Mesenchymal stem cell (in vitro differentiated cells and primary cell): ENCODE results near the gene SLC14A1.
A peak's percentile ranks its signal among the peaks of the same experiment; 100 is the strongest.

Experiments used
- DNase-seq: peaks from one replicate; pipeline ENCODE4 v3.0.0-alpha.2; 2013
- H2AFZ ChIP-seq: one replicate; pipeline ENCODE4 v1.6.1; 2013; ENCODE audit warnings: low read depth, mild to moderate bottlenecking, control low read depth, inconsistent platforms, low read length, moderate library complexity
- H2AK5ac ChIP-seq: 2 replicates; pipeline ENCODE4 v1.6.1; 2013; ENCODE audit warnings: low read length, moderate library complexity, mild to moderate bottlenecking, inconsistent platforms; ENCODE audit not compliant: severe bottlenecking
- H2BK120ac ChIP-seq: one replicate; pipeline ENCODE4 v1.6.1; 2013; ENCODE audit warnings: low read depth, mild to moderate bottlenecking, inconsistent platforms, low read length, moderate library complexity
- H2BK12ac ChIP-seq, 2 experiments: one replicate each; pipeline ENCODE4 v1.6.1; 2013; ENCODE audit warnings: inconsistent platforms in 2 of 2, low read length in 2 of 2, mild to moderate bottlenecking in 2 of 2, moderate library complexity in 2 of 2, control low read depth in 1 of 2
- H2BK15ac ChIP-seq: one replicate; pipeline ENCODE4 v1.6.1; 2013; ENCODE audit warnings: mild to moderate bottlenecking, low read depth, inconsistent platforms; ENCODE audit not compliant: poor library complexity, severe bottlenecking
- H2BK5ac ChIP-seq: 2 replicates; pipeline ENCODE4 v1.6.1; 2013; ENCODE audit warnings: low read depth, mild to moderate bottlenecking, low read length, control low read depth, inconsistent platforms; ENCODE audit not compliant: poor library complexity, severe bottlenecking
- H3K14ac ChIP-seq, 2 experiments: one replicate each; pipeline ENCODE4 v1.6.1; 2013; ENCODE audit warnings: inconsistent platforms in 2 of 2, low read length in 2 of 2, control low read depth in 1 of 2, mild to moderate bottlenecking in 1 of 2, moderate library complexity in 1 of 2
- H3K18ac ChIP-seq, 2 experiments: one replicate each; pipeline ENCODE4 v1.6.1; 2013; ENCODE audit warnings: inconsistent platforms in 2 of 2, low read length in 2 of 2, control low read depth in 1 of 2, low read depth in 1 of 2, mild to moderate bottlenecking in 1 of 2
- H3K23ac ChIP-seq, 2 experiments: one replicate each; pipeline ENCODE4 v1.6.1; 2013; ENCODE audit warnings: inconsistent platforms in 2 of 2, low read length in 2 of 2, mild to moderate bottlenecking in 2 of 2, moderate library complexity in 2 of 2, control low read depth in 1 of 2
- H3K27ac ChIP-seq: 2 replicates; pipeline ENCODE4 v1.5.1; 2013; ENCODE audit warnings: mild to moderate bottlenecking, moderate library complexity, low read length, control low read depth, inconsistent platforms; ENCODE audit not compliant: poor library complexity, severe bottlenecking
- H3K27me3 ChIP-seq, 2 experiments: 2 replicates each; pipeline versions ENCODE4 v1.6.1 to v1.7.0; 2013; ENCODE audit warnings: low read length in 2 of 2, mild to moderate bottlenecking in 2 of 2, moderate library complexity in 2 of 2, control low read depth in 1 of 2, inconsistent platforms in 1 of 2; ENCODE audit not compliant: control insufficient read depth in 1 of 2, insufficient read depth in 1 of 2
- H3K36me3 ChIP-seq, 2 experiments: 2 replicates each; pipeline versions ENCODE4 v1.6.1 to v1.7.0; 2013; ENCODE audit warnings: low read length in 2 of 2, control low read depth in 1 of 2, inconsistent platforms in 1 of 2, low read depth in 1 of 2, mild to moderate bottlenecking in 1 of 2; ENCODE audit not compliant: insufficient read depth in 2 of 2, control insufficient read depth in 1 of 2
- H3K4ac ChIP-seq, 2 experiments: one replicate each; pipeline ENCODE4 v1.6.1; 2013; ENCODE audit warnings: inconsistent platforms in 2 of 2, low read length in 2 of 2, mild to moderate bottlenecking in 2 of 2, moderate library complexity in 2 of 2, control low read depth in 1 of 2, low read depth in 1 of 2
- H3K4me1 ChIP-seq: 2 replicates; pipeline ENCODE4 v1.6.1; 2013; ENCODE audit warnings: low read depth, low read length, control low read depth; ENCODE audit not compliant: control insufficient read depth, insufficient read depth
- H3K4me2 ChIP-seq: 2 replicates; pipeline ENCODE4 v1.6.1; 2013; ENCODE audit warnings: low read length, mild to moderate bottlenecking, inconsistent platforms; ENCODE audit not compliant: poor library complexity, severe bottlenecking
- H3K4me3 ChIP-seq, 2 experiments: 2 replicates each; pipeline versions ENCODE4 v1.5.1 to v1.7.0; 2013; ENCODE audit warnings: low read length in 2 of 2, mild to moderate bottlenecking in 2 of 2, control low read depth in 1 of 2, low read depth in 1 of 2; ENCODE audit not compliant: insufficient read depth in 1 of 2
- H3K79me1 ChIP-seq: replicated peaks from 2 replicates; pipeline ENCODE4 v1.6.1; 2013; ENCODE audit warnings: mild to moderate bottlenecking, control low read depth, low read length, inconsistent platforms; ENCODE audit not compliant: poor library complexity, severe bottlenecking
- H3K9ac ChIP-seq: 2 replicates; pipeline ENCODE4 v1.7.0; 2013; ENCODE audit warnings: mild to moderate bottlenecking, low read length, moderate library complexity
- H3K9me3 ChIP-seq: 2 replicates; pipeline ENCODE4 v1.7.0; 2013; ENCODE audit warnings: mild to moderate bottlenecking, low read length; ENCODE audit not compliant: control insufficient read depth
- H4K8ac ChIP-seq: one replicate; pipeline ENCODE4 v1.6.1; 2013; ENCODE audit warnings: inconsistent platforms, mild to moderate bottlenecking, low read length, moderate library complexity
- H4K91ac ChIP-seq: one replicate; pipeline ENCODE4 v1.6.1; 2013; ENCODE audit warnings: mild to moderate bottlenecking, low read length, inconsistent platforms
- WGBS: methylation state at CpG from one replicate; pipeline ENCODE4 v1.1.7; 2013; ENCODE audit warnings: mixed read lengths; 5-methylcytosine and 5-hydroxymethylcytosine counted together

SLC14A1 gene

GRCh38 chr18:45760462-45761036 lies 36.6 kb downstream of the SLC14A1 start:
- Histone ChIP-seq H3K36me3 (no peaks in the 10 kb centered on the region), H3K14ac (no peak overlapping the region), H2BK120ac (no peak overlapping the region), H2BK15ac (no peak overlapping the region), H4K8ac (no peak overlapping the region), H3K4me2 (no peak overlapping the region), H3K79me1 (no peaks in the 10 kb centered on the region), H2BK12ac (no peak overlapping the region), H3K4ac (no peak overlapping the region), H3K27ac (no peak overlapping the region), H4K91ac (no peak overlapping the region), H2AK5ac (no peak overlapping the region), H3K23ac (no peak overlapping the region), H3K18ac (no peak overlapping the region), H2BK5ac (no peak overlapping the region), H3K27me3 (no peaks in the 10 kb centered on the region), H3K9me3 (no peaks in the 10 kb centered on the region), H2AFZ (no peak overlapping the region), H3K9ac (no peak overlapping the region), H3K4me3 (no peak overlapping the region), H3K4me1 (peaks cover 6% of the 10 kb centered on the region)
- WGBS: 42% methylated on average over 5 of the region's 5 CpGs
- no peak for DNase-seq

- H2AK5ac ChIP-seq: no peak overlapping the region
- peaks cover 6% of the 10 kb centered on the region for H3K4me1 ChIP-seq
- no peak overlapping the region for H2BK120ac ChIP-seq
- no peaks in the 10 kb centered on the region for H3K9me3 ChIP-seq
- peak overlapping the region; percentile 49 for H4K8ac ChIP-seq
- H2BK15ac ChIP-seq: no peak overlapping the region
- peak overlapping the region; percentile 25 to 60 for H3K18ac ChIP-seq
- WGBS: 65% methylated on average over 5 of the region's 6 CpGs
- no peak overlapping the region for H2BK5ac ChIP-seq
- no peak overlapping the region for H3K14ac ChIP-seq
- H2AFZ ChIP-seq: no peak overlapping the region
- no peak overlapping the region for H3K4me2 ChIP-seq
- H3K27ac ChIP-seq: no peak overlapping the region
- H2BK12ac ChIP-seq: peak overlapping the region in 1 of 2 experiments; percentile 35
- H3K23ac ChIP-seq: no peak overlapping the region
- H3K27me3 ChIP-seq: no peaks in the 10 kb centered on the region
- no peaks in the 10 kb centered on the region for H3K79me1 ChIP-seq
- peak overlapping the region; percentile 47 for H4K91ac ChIP-seq
- H3K9ac ChIP-seq: no peak overlapping the region
- no peak overlapping the region for H3K4ac ChIP-seq
- H3K4me3 ChIP-seq: no peak overlapping the region
- DNase-seq: no peak
- H3K36me3 ChIP-seq: no peaks in the 10 kb centered on the region
Measured at GRCh38 chr18:45761512-45762114, 37.6 kb downstream of the SLC14A1 start.

DNA sequence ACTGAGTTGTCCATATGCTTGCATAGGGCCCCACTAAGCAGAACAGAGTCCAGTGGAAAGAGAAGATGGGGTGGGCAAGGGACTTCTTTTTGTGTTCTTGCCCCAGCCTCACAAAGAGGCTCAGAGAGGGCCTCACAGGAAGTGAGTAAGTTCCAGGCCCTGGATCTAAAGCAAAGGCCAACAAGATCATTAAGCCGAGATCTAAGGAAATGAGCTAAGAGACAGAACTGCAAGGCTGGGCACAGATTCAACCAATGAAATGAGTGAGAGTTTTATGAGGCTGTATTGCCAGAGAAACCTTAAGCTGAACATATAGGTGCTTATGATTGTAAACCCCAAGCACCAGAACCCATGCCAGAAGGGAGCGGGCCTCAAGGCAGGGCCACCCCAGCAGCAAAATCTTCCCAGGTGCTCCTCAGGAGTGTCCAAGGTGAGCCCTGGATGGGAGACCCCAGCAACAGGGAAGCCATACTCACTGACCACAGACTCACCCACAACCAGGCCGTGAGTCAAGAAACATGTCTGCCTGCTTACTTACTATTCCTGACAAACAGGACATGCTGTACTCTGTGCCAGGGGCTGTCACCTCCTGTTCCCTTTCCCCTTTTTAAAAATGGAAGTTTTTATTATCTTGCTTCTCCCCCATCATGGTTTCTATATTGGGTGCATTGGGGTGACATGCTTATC lies 40.2 kb downstream of the SLC14A1 start:
- peak overlapping the region; percentile 10 to 37 for H3K18ac ChIP-seq
- no peak overlapping the region for H4K91ac ChIP-seq
- peaks cover 10% of the 10 kb centered on the region for H3K4me1 ChIP-seq
- WGBS: 58% methylated on average over 3 of the region's 3 CpGs
- H2BK120ac ChIP-seq: no peak overlapping the region
- no peak overlapping the region for H3K9ac ChIP-seq
- no peaks in the 10 kb centered on the region for H3K36me3 ChIP-seq
- H2AK5ac ChIP-seq: no peak overlapping the region
- H4K8ac ChIP-seq: peak overlapping the region; percentile 10
- no peak overlapping the region for H3K4ac ChIP-seq
- no peaks in the 10 kb centered on the region for H3K79me1 ChIP-seq
- H3K27me3 ChIP-seq: no peaks in the 10 kb centered on the region
- H3K4me2 ChIP-seq: no peak overlapping the region
- H3K27ac ChIP-seq: no peak overlapping the region
- H3K9me3 ChIP-seq: no peaks in the 10 kb centered on the region
- H3K14ac ChIP-seq: peak overlapping the region in 1 of 2 experiments; percentile 87
- peak overlapping the region; percentile 29 for H2AFZ ChIP-seq
- no peak overlapping the region for H2BK15ac ChIP-seq
- H3K23ac ChIP-seq: no peak overlapping the region
- H2BK12ac ChIP-seq: peak overlapping the region; percentile 3 to 57
- no peak overlapping the region for H2BK5ac ChIP-seq
- no peak for DNase-seq
- H3K4me3 ChIP-seq: no peak overlapping the region

- Histone ChIP-seq H3K27ac (no peak overlapping the region), H2AFZ (no peak overlapping the region), H3K4ac (no peak overlapping the region), H4K8ac (no peak overlapping the region), H3K4me2 (no peak overlapping the region), H3K36me3 (no peaks in the 10 kb centered on the region), H3K4me3 (no peak overlapping the region), H2AK5ac (no peak overlapping the region), H3K18ac (no peak overlapping the region), H3K4me1 (peaks cover 6% of the 10 kb centered on the region), H2BK120ac (no peak overlapping the region), H2BK15ac (no peak overlapping the region), H3K27me3 (no peaks in the 10 kb centered on the region), H3K23ac (no peak overlapping the region), H3K9ac (no peak overlapping the region), H2BK12ac (peak overlapping the region in 1 of 2 experiments; percentile 5), H3K9me3 (no peaks in the 10 kb centered on the region), H4K91ac (no peak overlapping the region), H3K79me1 (no peaks in the 10 kb centered on the region), H2BK5ac (no peak overlapping the region), H3K14ac (no peak overlapping the region)
- DNase-seq: no peak
- 44% methylated on average over 2 of the region's 2 CpGs for WGBS
Measured at GRCh38 chr18:45765796-45766195, 41.8 kb downstream of the SLC14A1 start.
